ENCODE measurements around the gene DNAI1.
"Not testable (repeated sequence)": the region's sequence is repeated elsewhere in the genome, so short reads cannot be mapped to it uniquely, and the experiment has no call there.

DNAI1 gene

GRCh38 chr9:34515959-34516358, 57.4 kb downstream of the DNAI1 start:
- DNase-seq, result no peak

- DNase-seq, result no peak
Observed at GRCh38 chr9:34517185-34517584, 58.6 kb downstream of the DNAI1 start.

- DNase-seq, result no peak
Observed at GRCh38 chr9:34518110-34518616, 59.6 kb downstream of the DNAI1 start.

- no peak for DNase-seq
Observed at GRCh38 chr9:34518896-34519295, 60.3 kb downstream of the DNAI1 start.

GRCh38 chr9:34519321-34520020, 60.9 kb downstream of the DNAI1 start:
- no peak for DNase-seq

GRCh38 chr9:34520096-34520495, 61.5 kb downstream of the DNAI1 start:
- no peak for DNase-seq

GRCh38 chr9:34520505-34521385, 62.1 kb downstream of the DNAI1 start:
- DNase-seq, result no peak

- no peak for DNase-seq
Observed at GRCh38 chr9:34521406-34522045, 62.9 kb downstream of the DNAI1 start.

GRCh38 chr9:34522091-34522887, 63.7 kb downstream of the DNAI1 start:
- no peak for DNase-seq

- peak; percentile 90 for DNase-seq
Observed at GRCh38 chr9:34522971-34523797, 64.6 kb downstream of the DNAI1 start, which contains the start of gene ENHO. Gene ENHO (minus strand): TSS chr9:34522990. CDS start chr9:34521695, 1,295 bp downstream.

- DNase-seq, result no peak
Observed at GRCh38 chr9:34524349-34524748, 65.7 kb downstream of the DNAI1 start.

- DNase-seq, result no peak
Observed at GRCh38 chr9:34526026-34526425, 67.4 kb downstream of the DNAI1 start.

GRCh38 chr9:34532041-34532440, 73.4 kb downstream of the DNAI1 start:
- not testable (repeated sequence) for DNase-seq

- no peak for DNase-seq
Observed at GRCh38 chr9:34536685-34537084, 78.1 kb downstream of the DNAI1 start.

GRCh38 chr9:34540827-34541226, 82.2 kb downstream of the DNAI1 start:
- no peak for DNase-seq

GRCh38 chr9:34541540-34541939, 82.9 kb downstream of the DNAI1 start:
- DNase-seq, result no peak

GRCh38 chr9:34544035-34544434, 85.4 kb downstream of the DNAI1 start:
- no peak for DNase-seq

GRCh38 chr9:34545497-34545896, 86.9 kb downstream of the DNAI1 start:
- DNase-seq, result no peak

GRCh38 chr9:34546102-34546833, 87.7 kb downstream of the DNAI1 start:
- no peak for DNase-seq
